Right renal pelvis (tissue), 4 donors: Measurements from ENCODE around the gene MORF4L2. TPM values are rescaled to one million over a fixed set of nuclear protein-coding genes. Genes with fewer than 3 reads are reported as not detected.

Experiments
- DNase-seq, 4 donors: peaks; one replicate each; pipeline ENCODE4 v3.0.0-alpha.2; 2013; ENCODE audit warnings: low read depth in 4 of 4, low spot score in 3 of 4, missing footprints in 1 of 4
- polyA plus RNA-seq, 4 donors: library from polyadenylated mRNA; unstranded; fragments of 120-200 nt; gene quantifications; one replicate each; pipeline ENCODE4 v1.2.1, GENCODE V29; 2013; ENCODE audit not compliant: insufficient read length in 4 of 4

MORF4L2 gene
- polyA plus RNA-seq, 4 donors = 307 to 342 (median 335) TPM

- peak in 2 of 4 donors; percentile 18 to 22 for DNase-seq
Observed at GRCh38 chrX:103638479-103639346, 47.8 kb downstream of the MORF4L2 start.

- no peak for DNase-seq
Observed at GRCh38 chrX:103637604-103638338, 48.7 kb downstream of the MORF4L2 start.

GRCh38 chrX:103635436-103635835 is 51.1 kb downstream of the MORF4L2 start:
- no peak for DNase-seq

GRCh38 chrX:103631145-103631544 is 55.4 kb downstream of the MORF4L2 start:
- no peak for DNase-seq

DNA sequence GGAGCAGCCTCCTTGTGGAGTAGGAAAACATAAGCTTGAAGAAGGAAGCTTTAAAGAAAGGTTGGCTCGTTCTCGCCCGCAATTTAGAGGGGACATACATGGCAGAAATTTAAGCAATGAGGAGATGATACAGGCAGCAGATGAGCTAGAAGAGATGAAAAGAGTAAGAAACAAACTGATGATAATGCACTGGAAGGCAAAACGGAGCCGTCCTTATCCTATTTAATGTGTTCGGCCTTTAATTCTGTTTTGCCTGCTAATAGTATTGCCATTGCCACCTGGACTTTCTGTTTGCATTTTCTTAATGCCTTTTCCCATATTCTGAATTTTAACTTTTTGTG is 56.4 kb downstream of the MORF4L2 start:
- no peak for DNase-seq

DNA sequence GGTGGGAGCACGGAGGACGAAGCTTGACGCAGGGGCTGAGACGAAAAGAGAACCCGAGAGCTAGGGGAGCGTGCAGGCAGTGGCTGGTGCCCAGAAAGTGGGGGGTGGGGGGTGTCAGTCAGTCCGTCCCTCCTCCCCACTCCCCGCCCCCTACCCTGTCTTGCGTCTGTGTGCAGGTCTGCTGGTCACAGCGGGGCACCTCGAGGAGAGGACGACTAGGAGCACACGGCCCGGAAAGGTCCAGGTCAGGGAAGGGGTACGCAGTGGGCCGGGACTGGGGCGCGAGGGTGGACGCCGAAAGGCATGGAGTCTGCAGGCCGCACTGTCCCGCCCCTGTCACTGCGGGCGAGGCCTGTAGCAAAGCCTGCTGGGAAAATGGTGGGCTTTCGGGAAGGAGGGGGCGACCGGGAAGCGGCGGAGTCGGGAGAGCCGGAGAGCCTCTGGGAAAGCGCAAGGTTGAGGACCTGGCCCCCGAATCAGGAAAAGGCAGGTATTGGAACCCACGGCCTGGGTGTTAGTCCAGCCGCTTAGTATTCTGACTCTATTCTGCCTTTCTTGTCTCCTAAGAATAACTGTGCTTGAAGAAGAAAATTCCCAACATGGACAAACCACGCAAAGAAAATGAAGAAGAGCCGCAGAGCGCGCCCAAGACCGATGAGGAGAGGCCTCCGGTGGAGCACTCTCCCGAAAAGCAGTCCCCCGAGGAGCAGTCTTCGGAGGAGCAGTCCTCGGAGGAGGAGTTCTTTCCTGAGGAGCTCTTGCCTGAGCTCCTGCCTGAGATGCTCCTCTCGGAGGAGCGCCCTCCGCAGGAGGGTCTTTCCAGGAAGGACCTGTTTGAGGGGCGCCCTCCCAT is 57.0 kb downstream of the MORF4L2 start:
- peak in 2 of 4 donors; percentile 45 to 67 for DNase-seq

DNA sequence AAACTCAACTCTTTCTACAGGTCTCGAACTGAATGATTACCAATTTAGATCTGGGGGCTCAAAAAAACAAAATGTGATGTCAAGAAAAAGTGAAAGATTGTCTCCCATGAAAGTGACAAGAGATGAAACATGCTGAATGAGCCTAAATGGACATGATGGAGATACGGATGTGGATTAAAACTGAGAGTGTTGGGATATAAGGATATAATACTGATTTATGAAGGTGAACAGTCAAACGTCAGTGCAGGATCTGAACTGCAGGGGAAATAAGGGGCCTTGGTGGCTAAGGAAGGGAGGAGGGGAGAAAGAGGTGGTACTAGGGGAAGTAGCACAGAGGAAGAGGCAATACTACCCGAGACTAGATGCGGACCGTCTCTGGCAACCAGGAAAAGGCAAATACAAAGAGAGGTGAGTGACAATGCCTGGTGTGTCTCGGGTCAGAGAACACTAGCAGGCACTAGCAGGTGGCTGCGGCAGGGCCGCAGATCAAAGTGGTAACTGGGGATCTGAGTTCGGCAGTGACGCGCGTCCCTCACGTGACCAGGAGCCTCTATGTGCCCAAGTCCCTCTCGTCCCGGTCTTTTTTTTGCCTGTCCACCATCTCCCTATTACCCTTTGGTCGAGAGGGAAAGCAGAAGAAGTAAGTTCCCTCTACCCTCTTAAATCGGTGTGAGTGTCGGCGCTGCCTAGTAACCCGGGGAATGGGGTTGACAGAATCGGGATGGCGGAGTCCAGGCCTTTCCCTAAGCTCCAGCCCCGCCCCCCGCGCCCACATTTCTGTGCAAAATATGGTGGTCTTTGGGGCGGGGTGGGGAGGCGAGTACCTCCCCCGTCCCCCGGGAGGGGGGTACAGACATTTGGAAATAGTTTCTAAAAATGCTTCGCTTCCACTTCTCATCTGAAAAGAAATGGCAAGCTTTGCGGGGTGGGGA is 57.8 kb downstream of the MORF4L2 start, which contains the start of gene TCEAL1:
TSS of gene TCEAL1 (plus strand) at position 590 of the 932 bp plus-strand sequence. CDS start 942 bp downstream, outside the sequence.
- peak in 1 of 4 donors; percentile 44 for DNase-seq

DNA sequence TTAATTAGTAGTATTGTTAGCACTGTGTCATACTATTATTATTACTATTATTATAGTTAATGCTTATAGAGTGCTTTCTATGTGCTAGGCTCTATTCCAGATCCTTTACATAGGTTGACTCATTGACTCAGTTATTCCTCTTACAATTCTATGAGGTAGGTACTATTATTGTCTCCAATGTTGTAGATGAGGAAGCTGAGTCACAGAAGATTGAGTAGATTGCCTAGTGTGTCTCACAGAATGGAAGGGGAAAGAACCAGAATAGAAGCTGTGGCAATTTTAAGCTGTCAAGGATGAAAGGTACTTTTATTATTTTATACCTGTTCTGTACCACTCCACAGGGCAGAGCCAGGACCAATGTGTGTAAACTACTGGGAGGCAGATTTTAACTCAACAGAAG is 59.6 kb downstream of the MORF4L2 start:
- no peak for DNase-seq

Other genes starting within 250 kb of the MORF4L2 start
- 1 to 10 TPM; 2.4 to 3.4 (median 2.8) TPM for gene RAB40A, start 167.2 kb downstream of the MORF4L2 start, polyA plus RNA-seq
- gene TCEAL4, start 101.2 kb downstream of the MORF4L2 start, polyA plus RNA-seq = 100 to 1,000 TPM; 164 to 177 (median 170) TPM
- 10 to 100 TPM; 32.5 to 37.2 (median 34.1) TPM for gene TCEAL3, start 78.7 kb downstream of the MORF4L2 start, polyA plus RNA-seq
- gene TCEAL1, start 57.7 kb downstream of the MORF4L2 start, polyA plus RNA-seq = 10 to 100 TPM; 31.5 to 33.0 (median 31.9) TPM
- gene TMEM31, start 24.2 kb upstream of the MORF4L2 start, polyA plus RNA-seq = 1 to 10 TPM in 3 of 4 donors, under 1 TPM in 1; 0.66 to 1.4 (median 1.1) TPM
- gene PLP1, start 90.1 kb upstream of the MORF4L2 start, polyA plus RNA-seq = 10 to 100 TPM in 1 of 4 donors, 1 to 10 TPM in 3; 6.8 to 20.4 (median 7.3) TPM
- 1 to 10 TPM; 2.4 to 3.2 (median 2.9) TPM for gene RAB9B, start 145.6 kb upstream of the MORF4L2 start, polyA plus RNA-seq